Transverse colon (tissue), 4 donors: Measurements from ENCODE around the gene OR56B4. TPM values are rescaled to one million over a fixed set of nuclear protein-coding genes. Genes with fewer than 3 reads are reported as not detected.

ENCODE experiments used
- DNase-seq: peaks from one replicate; pipeline ENCODE4 v3.0.0-alpha.2; 2019
- H3K27ac ChIP-seq, 4 donors: fragments of 200-600 bp; sonication (generic); 2 replicates each; pipeline ENCODE4 v1.5.1; 2016 to 2018; ENCODE audit warnings: inconsistent platforms in 4 of 4
- H3K27me3 ChIP-seq: fragments of 200-600 bp; sonication (generic); 2 replicates; pipeline ENCODE4 v1.5.1; 2017; ENCODE audit warnings: inconsistent platforms
- H3K36me3 ChIP-seq, 4 donors: fragments of 200-600 bp; sonication (generic); 2 replicates each; pipeline ENCODE4 v1.5.1; 2017 to 2019; ENCODE audit warnings: inconsistent platforms in 4 of 4
- H3K4me1 ChIP-seq, 4 donors: fragments of 200-600 bp; sonication (generic); 2 replicates each; pipeline ENCODE4 v1.5.1; 2017 to 2020; ENCODE audit warnings: inconsistent platforms in 4 of 4
- H3K4me3 ChIP-seq, 4 donors: fragments of 200-600 bp; sonication (generic); 1 replicate in 1 of 4; 2 replicates in 3 of 4; pipeline versions ENCODE4 v1.5.1 to v1.6.1; 2017 to 2019; ENCODE audit warnings: inconsistent platforms in 4 of 4
- H3K9me3 ChIP-seq, 2 donors: fragments of 200-600 bp; sonication (generic); 2 replicates each; pipeline ENCODE4 v1.5.1; 2017 to 2019; ENCODE audit warnings: inconsistent platforms in 2 of 2
- CTCF ChIP-seq, 5 experiments: fragments of 200-600 bp in 3 of 5; fragments of 450-650 bp in 2 of 5; sonication (generic) in 3 of 5; IDR thresholded peaks; 1 replicate in 2 of 5; 2 replicates in 3 of 5; pipeline ENCODE4 v1.5.1; 2016 to 2017; ENCODE audit warnings: antibody characterized with exemption in 5 of 5, inconsistent platforms in 3 of 5, mild to moderate bottlenecking in 2 of 5, moderate library complexity in 1 of 5
- EP300 ChIP-seq: sonication (generic); formaldehyde crosslinking; IDR thresholded peaks from one replicate; pipeline ENCODE4 v1.6.1; 2017; ENCODE audit warnings: antibody characterized with exemption, low read depth
- POLR2A ChIP-seq: fragments of 450-650 bp; IDR thresholded peaks from one replicate; pipeline ENCODE4 v1.6.1; 2016; ENCODE audit warnings: antibody characterized with exemption, mild to moderate bottlenecking, moderate library complexity
- POLR2AphosphoS5 ChIP-seq, 3 donors: sonication (generic); formaldehyde crosslinking; IDR thresholded peaks; one replicate each; pipeline ENCODE4 v1.6.1; 2016; ENCODE audit warnings: antibody characterized with exemption in 3 of 3
- WGBS, 2 donors: methylation state at CpG; one replicate each; pipeline ENCODE4 v1.1.5; 2018; ENCODE audit warnings: low coverage in 1 of 2; 5-methylcytosine and 5-hydroxymethylcytosine counted together
- in situ Hi-C, 4 donors: fragments of 200-750 bp; cut with MboI; loops; one replicate each; pipeline versions ENCODE4 v1.15.0 to v1.15.1; 2017; ENCODE audit warnings: low sequenced_read_pairs in 3 of 4, low pct_ligation_motif_present in 1 of 4, low pct_unique_long_range_greater_than_20kb in 1 of 4
- intact Hi-C: fragments of 100-400 bp; cut with DNase I; formaldehyde crosslinking; loops from one replicate; pipeline ENCODE4 v1.15.1; 2023; ENCODE audit warnings: low total_unique reads
- total RNA-seq, 4 donors: library from RNA; depleted of rRNA; stranded (reverse); fragments of >200 nt; gene quantifications; one replicate each; pipeline ENCODE4 v1.1.0, GENCODE V29; 2016

The OR56B4 gene
- total RNA-seq, 4 donors from 2014 or later, result not detected

- 69 to 72% methylated on average over 1 of the region's 1 CpG for WGBS, 2 donors
- Histone ChIP-seq H3K9me3 (no peaks in the 10 kb centered on the region), H3K27me3 (no peaks in the 10 kb centered on the region), H3K4me1 (peaks cover 0 to 11% (median 2%) of the 10 kb centered on the region in 4 donors), H3K4me3 (no peak overlapping the region), H3K27ac (no peak overlapping the region), H3K36me3 (no peaks in the 10 kb centered on the region)
- intact Hi-C loops, result no loop called here
- TF ChIP-seq POLR2AphosphoS5 (IDR thresholded peaks at IDR 0.05), result no peak
- no peak for TF ChIP-seq CTCF (IDR thresholded peaks at IDR 0.05)
- no peak for TF ChIP-seq EP300
- in situ Hi-C loops, result no loop called here
- no peak for DNase-seq
Measured at GRCh38 chr11:6116638-6117037, 9.2 kb downstream of the OR56B4 start.

DNA sequence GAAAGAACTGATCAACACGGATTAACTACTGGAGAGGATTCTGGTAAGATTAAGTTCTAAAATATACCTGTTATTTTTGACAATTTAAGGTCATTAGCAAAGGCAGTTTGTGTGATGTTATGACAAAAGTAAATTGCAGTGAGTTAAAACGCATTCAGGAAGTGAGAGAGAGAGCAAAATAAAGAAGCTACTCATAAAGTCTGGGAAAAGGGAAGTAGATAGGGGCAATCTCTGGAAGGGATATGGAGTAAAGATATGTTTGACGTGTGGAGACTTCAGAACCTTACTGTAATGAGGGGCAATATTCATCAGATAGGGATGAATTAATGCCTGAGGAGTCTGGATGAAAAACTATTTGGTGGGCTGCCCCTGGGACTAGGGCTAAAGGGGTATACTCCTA, 16.8 kb downstream of the OR56B4 start:
- in situ Hi-C loops, result no loop called here
- DNase-seq, result no peak
- TF ChIP-seq POLR2A (no peak), CTCF (IDR thresholded peaks at IDR 0.05) (no peak), EP300 (no peak), POLR2AphosphoS5 (IDR thresholded peaks at IDR 0.05) (no peak)
- Histone ChIP-seq H3K4me1 (no peaks in the 10 kb centered on the region), H3K36me3 (no peaks in the 10 kb centered on the region), H3K9me3 (no peaks in the 10 kb centered on the region), H3K27me3 (no peaks in the 10 kb centered on the region), H3K4me3 (no peak overlapping the region), H3K27ac (no peak overlapping the region)
- WGBS, 2 donors, result 25 to 31% methylated on average over 3 of the region's 3 CpGs
- intact Hi-C loops, result no loop called here

GRCh38 chr11:6127881-6128280, 20.4 kb downstream of the OR56B4 start:
- 43 to 69% methylated on average over 3 to 4 of the region's 4 CpGs for WGBS, 2 donors
- no peak overlapping the region for H3K4me3 ChIP-seq
- H3K27me3 ChIP-seq, result no peaks in the 10 kb centered on the region
- TF ChIP-seq CTCF (IDR thresholded peaks at IDR 0.05) (no peak), POLR2A (no peak), EP300 (no peak), POLR2AphosphoS5 (IDR thresholded peaks at IDR 0.05) (no peak)
- intact Hi-C loops, result no loop called here
- no peaks in the 10 kb centered on the region for H3K36me3 ChIP-seq
- H3K27ac ChIP-seq, result no peak overlapping the region
- no peaks in the 10 kb centered on the region for H3K4me1 ChIP-seq
- no peaks in the 10 kb centered on the region for H3K9me3 ChIP-seq
- in situ Hi-C loops, result no loop called here
- no peak for DNase-seq

- Histone ChIP-seq H3K27me3 (no peaks in the 10 kb centered on the region), H3K27ac (no peak overlapping the region), H3K36me3 (no peaks in the 10 kb centered on the region), H3K4me3 (no peak overlapping the region), H3K4me1 (no peaks in the 10 kb centered on the region), H3K9me3 (no peaks in the 10 kb centered on the region)
- DNase-seq, result no peak
- in situ Hi-C loops, result no loop called here
- intact Hi-C loops, result no loop called here
- TF ChIP-seq EP300, result no peak
- TF ChIP-seq POLR2A, result no peak
- no peak for TF ChIP-seq POLR2AphosphoS5 (IDR thresholded peaks at IDR 0.05)
- no peak for TF ChIP-seq CTCF (IDR thresholded peaks at IDR 0.05)
- 58% methylated on average over 1 of the region's 1 CpG; no CpG with 5 or more reads in 1 of the 2 donors for WGBS, 2 donors
Measured at GRCh38 chr11:6129011-6129410, 21.5 kb downstream of the OR56B4 start.
